Measurements from ENCODE around the gene CIDEB. TPM values are rescaled to one million over a fixed set of nuclear protein-coding genes. Genes with fewer than 3 reads are reported as not detected.

Gene CIDEB
- total and polyA plus RNA-seq, 2 of the 13 experiments (the other 11 are each of a cell fraction or from before 2014, with no cell fraction given), result 35.8 to 110 TPM

GRCh38 chr14:24332268-24332993 is 24.7 kb upstream of the CIDEB start (continued):
- 0 out of 2 replicates have a peak, but pooled peaks have one; percentile 9 for TF ChIP-seq HOMEZ (CRISPR knock-in tag; IDR thresholded peaks at IDR 0.05; ENCODE audit: low read depth)
- peak; percentile 96 for TF ChIP-seq NR0B2 (CRISPR knock-in tag; IDR thresholded peaks at IDR 0.05)
- TF ChIP-seq STAT6 (CRISPR knock-in tag; IDR thresholded peaks at IDR 0.05; ENCODE audit: borderline replicate concordance), result no peak
- peak; percentile 75 for TF ChIP-seq ZNF331 (CRISPR knock-in tag; IDR thresholded peaks at IDR 0.05)
- TF ChIP-seq TFAP4 (IDR thresholded peaks at IDR 0.05; ENCODE audit: borderline replicate concordance, low read depth), result peak; percentile 75; the same call in 1 of the 2 replicates
- TF ChIP-seq HMGXB3 (CRISPR knock-in tag; IDR thresholded peaks at IDR 0.05; ENCODE audit: borderline replicate concordance), result peak; percentile 79; the same call in 1 of the 2 replicates
- TF ChIP-seq HNF1A (IDR thresholded peaks at IDR 0.05; ENCODE audit: low read depth), result no peak
- peak; percentile 81 for TF ChIP-seq HNF1A (CRISPR knock-in tag; IDR thresholded peaks at IDR 0.05; ENCODE audit: borderline replicate concordance)
- peak; percentile 67 for TF ChIP-seq ZNF496 (CRISPR knock-in tag; IDR thresholded peaks at IDR 0.05; ENCODE audit: insufficient replicate concordance)
- peak; percentile 80 for TF ChIP-seq SALL1 (CRISPR knock-in tag; IDR thresholded peaks at IDR 0.05)
- TF ChIP-seq ZC3H13 (CRISPR knock-in tag; IDR thresholded peaks at IDR 0.05), result peak; percentile 98
- no peak for TF ChIP-seq ZNF282 (IDR thresholded peaks at IDR 0.05; ENCODE audit: partially characterized antibody)

Measured in HepG2 (cell line).